A673 (cell line): ENCODE results near the gene BCKDK.

Experiments used
- EZH2 ChIP-seq: fragments of 200-600 bp; sonication (generic); IDR thresholded peaks from 2 replicates; pipeline ENCODE4 v1.6.1; 2017; ENCODE audit warnings: borderline replicate concordance, low read depth, mild to moderate bottlenecking, mixed read lengths, antibody characterized with exemption, low read length; ENCODE audit not compliant: poor library complexity, severe bottlenecking
- TF ChIP-seq, protein P1 (sequence below): fragments of 300-800, 200-600 bp; sonication (generic); conservative IDR thresholded peaks from 2 replicates; pipeline ENCODE4 v1.5.1; 2017; ENCODE audit warnings: low read depth, mild to moderate bottlenecking, antibody characterized with exemption, low read length, moderate library complexity, mixed read lengths

DNA sequence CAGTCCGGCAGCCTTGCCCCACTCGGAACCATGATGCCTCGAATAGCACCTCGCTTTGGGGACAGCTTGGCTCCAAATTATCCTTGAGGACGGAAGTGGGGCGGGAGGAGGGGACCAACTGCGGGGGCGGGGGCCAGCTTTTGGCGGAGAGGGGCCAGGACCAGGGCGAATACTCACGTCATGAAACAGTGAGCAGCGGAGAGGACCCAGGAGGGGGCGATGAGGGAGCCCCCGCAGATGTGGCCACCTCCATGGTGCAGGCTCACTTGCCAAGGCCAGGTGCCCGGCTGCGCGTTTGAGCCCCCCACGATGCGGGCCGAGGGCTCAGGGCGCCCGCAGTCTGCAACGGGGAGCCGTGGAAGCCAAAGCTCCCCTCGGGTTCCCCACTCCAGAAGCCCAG is 40.7 kb downstream of the BCKDK start:
- TF ChIP-seq, protein P1, sequence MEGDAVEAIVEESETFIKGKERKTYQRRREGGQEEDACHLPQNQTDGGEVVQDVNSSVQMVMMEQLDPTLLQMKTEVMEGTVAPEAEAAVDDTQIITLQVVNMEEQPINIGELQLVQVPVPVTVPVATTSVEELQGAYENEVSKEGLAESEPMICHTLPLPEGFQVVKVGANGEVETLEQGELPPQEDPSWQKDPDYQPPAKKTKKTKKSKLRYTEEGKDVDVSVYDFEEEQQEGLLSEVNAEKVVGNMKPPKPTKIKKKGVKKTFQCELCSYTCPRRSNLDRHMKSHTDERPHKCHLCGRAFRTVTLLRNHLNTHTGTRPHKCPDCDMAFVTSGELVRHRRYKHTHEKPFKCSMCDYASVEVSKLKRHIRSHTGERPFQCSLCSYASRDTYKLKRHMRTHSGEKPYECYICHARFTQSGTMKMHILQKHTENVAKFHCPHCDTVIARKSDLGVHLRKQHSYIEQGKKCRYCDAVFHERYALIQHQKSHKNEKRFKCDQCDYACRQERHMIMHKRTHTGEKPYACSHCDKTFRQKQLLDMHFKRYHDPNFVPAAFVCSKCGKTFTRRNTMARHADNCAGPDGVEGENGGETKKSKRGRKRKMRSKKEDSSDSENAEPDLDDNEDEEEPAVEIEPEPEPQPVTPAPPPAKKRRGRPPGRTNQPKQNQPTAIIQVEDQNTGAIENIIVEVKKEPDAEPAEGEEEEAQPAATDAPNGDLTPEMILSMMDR, result no peak
- TF ChIP-seq EZH2, result no peak
